HepG2 (cell line): ENCODE results near the gene DHRS1. TPM values are rescaled to one million over a fixed set of nuclear protein-coding genes. Genes with fewer than 3 reads are reported as not detected.

ENCODE experiments used
- ARNT2 ChIP-seq: sonication (generic); formaldehyde crosslinking; IDR thresholded peaks from 2 replicates; pipeline ENCODE4 v1.8.0; 2022; ENCODE audit warnings: mild to moderate bottlenecking, low read depth, missing genetic modification reagents, moderate library complexity
- ATF7-NPFF ChIP-seq: sonication (generic); formaldehyde crosslinking; IDR thresholded peaks from 2 replicates; pipeline ENCODE4 v1.8.1; 2023; ENCODE audit warnings: mild to moderate bottlenecking, low read depth, missing genetic modification reagents, moderate library complexity
- ETV5 ChIP-seq: IDR thresholded peaks from 2 replicates; pipeline ENCODE4 v1.6.1; 2018; ENCODE audit warnings: missing biosample characterization, missing genetic modification reagents, inconsistent platforms, borderline replicate concordance
- FLYWCH1 ChIP-seq: sonication (generic); formaldehyde crosslinking; IDR thresholded peaks from 2 replicates; pipeline ENCODE4 v1.8.1; 2023; ENCODE audit warnings: mild to moderate bottlenecking, missing genetic modification reagents
- FOSL1 ChIP-seq: sonication (generic); formaldehyde crosslinking; IDR thresholded peaks from 2 replicates; pipeline ENCODE4 v1.9.0; 2021; ENCODE audit warnings: missing genetic modification reagents, borderline replicate concordance
- GABPA ChIP-seq, 2 experiments: IDR thresholded peaks; 2 replicates each; pipeline ENCODE4 v1.6.1; 2011 to 2016; ENCODE audit warnings: low read depth in 2 of 2, low read length in 1 of 2, missing biosample characterization in 1 of 2, missing genetic modification characterization in 1 of 2
- MIER3 ChIP-seq: IDR thresholded peaks from 2 replicates; pipeline ENCODE4 v1.6.1; 2016; ENCODE audit warnings: missing compliant biosample characterization, borderline replicate concordance
- MZF1 ChIP-seq: sonication (generic); formaldehyde crosslinking; IDR thresholded peaks from 2 replicates; pipeline ENCODE4 v1.8.1; 2023; ENCODE audit warnings: mild to moderate bottlenecking, missing genetic modification reagents, borderline replicate concordance
- SIN3A ChIP-seq: IDR thresholded peaks from 2 replicates; pipeline ENCODE4 v1.6.1; 2011; ENCODE audit warnings: low read depth, mild to moderate bottlenecking, control low read depth, low read length, borderline replicate concordance
- THAP9 ChIP-seq: sonication (generic); formaldehyde crosslinking; IDR thresholded peaks from 2 replicates; pipeline ENCODE4; 2020; ENCODE audit warnings: missing genetic modification reagents, mild to moderate bottlenecking, borderline replicate concordance
- YY1 ChIP-seq: IDR thresholded peaks from 2 replicates; pipeline ENCODE4 v1.6.1; 2011; ENCODE audit warnings: low read length, low read depth, moderate library complexity, mild to moderate bottlenecking; ENCODE audit not compliant: insufficient read depth, insufficient replicate concordance
- ZFYVE20 ChIP-seq: sonication (generic); formaldehyde crosslinking; IDR thresholded peaks from 2 replicates; pipeline ENCODE4 v1.8.0; 2023; ENCODE audit warnings: low read depth, mild to moderate bottlenecking, moderate library complexity, missing genetic modification reagents, borderline replicate concordance
- ZKSCAN5 ChIP-seq: sonication (generic); formaldehyde crosslinking; IDR thresholded peaks from 2 replicates; pipeline ENCODE4 v1.5.1; 2020; ENCODE audit warnings: mild to moderate bottlenecking, missing genetic modification reagents
- ZNF317 ChIP-seq: sonication (generic); formaldehyde crosslinking; IDR thresholded peaks from 2 replicates; pipeline ENCODE4 v1.5.0; 2020; ENCODE audit warnings: mild to moderate bottlenecking, missing genetic modification reagents
- ZNF550 ChIP-seq: sonication (generic); formaldehyde crosslinking; IDR thresholded peaks from 2 replicates; pipeline ENCODE4 v1.4.0; 2020; ENCODE audit warnings: mild to moderate bottlenecking, missing genetic modification reagents, borderline replicate concordance
- ZNF569 ChIP-seq: sonication (generic); formaldehyde crosslinking; IDR thresholded peaks from 2 replicates; pipeline ENCODE4 v1.5.0; 2020; ENCODE audit warnings: mild to moderate bottlenecking, missing genetic modification reagents, moderate library complexity, borderline replicate concordance
- ZNF660 ChIP-seq: sonication (generic); formaldehyde crosslinking; IDR thresholded peaks from 2 replicates; pipeline ENCODE4 v1.5.1; 2020; ENCODE audit warnings: mild to moderate bottlenecking, low read depth, missing genetic modification reagents, borderline replicate concordance
- ZNF83 ChIP-seq: sonication (generic); formaldehyde crosslinking; IDR thresholded peaks from 2 replicates; pipeline ENCODE4 v1.4.0; 2020; ENCODE audit warnings: missing genetic modification reagents, mild to moderate bottlenecking, borderline replicate concordance
- polyA plus RNA-seq, 8 experiments: library from polyadenylated mRNA; depleted of rRNA in 3 of 8; stranded (reverse) in 7 of 8; unstranded in 1 of 8; fragments of >200 nt; fragmentation: Illumina TruSeq in 4 of 8; extraction: Trizol in 4 of 8; gene quantifications; 2 replicates each; pipeline versions ENCODE4 v1.2.1 to v1.2.3, GENCODE V29; 2011 to 2016; ENCODE audit warnings: low read depth in 4 of 8, missing spikeins in 1 of 8, mixed read lengths in 1 of 8; ENCODE audit not compliant: insufficient read depth in 1 of 8
- total RNA-seq, 5 experiments: library from RNA; depleted of rRNA; stranded (reverse); fragments of >200 nt; fragmentation: Illumina TruSeq; extraction: Trizol; gene quantifications; 2 replicates each; pipeline ENCODE4 v1.2.3, GENCODE V29; 2016; ENCODE audit warnings: low read depth in 1 of 5
- TF ChIP-seq, protein P1 (sequence below): sonication (generic); formaldehyde crosslinking; IDR thresholded peaks from 2 replicates; pipeline ENCODE4 v1.5.0; 2020; ENCODE audit warnings: mild to moderate bottlenecking, missing genetic modification reagents, borderline replicate concordance
- TF ChIP-seq, protein P2 (sequence below): sonication (generic); formaldehyde crosslinking; IDR thresholded peaks from 2 replicates; pipeline ENCODE4 v1.5.0; 2020; ENCODE audit warnings: missing genetic modification reagents

Gene DHRS1
- total and polyA plus RNA-seq, 2 of the 13 experiments (the other 11 are each of a cell fraction or from before 2014, with no cell fraction given), result 49.8 to 60.8 TPM

- TF ChIP-seq THAP9, result no peak
- TF ChIP-seq ZNF550 (CRISPR knock-in tag), result no peak
- no peak for TF ChIP-seq ZNF569 (CRISPR knock-in tag)
- TF ChIP-seq MZF1 (CRISPR knock-in tag), result no peak
- no peak for TF ChIP-seq ZNF660 (CRISPR knock-in tag)
- TF ChIP-seq SIN3A, result 0 out of 2 replicates have a peak, but pooled peaks have one; percentile 21
- peak; percentile 19; the same call in 1 of the 2 replicates for TF ChIP-seq ETV5 (CRISPR knock-in tag)
- no peak for TF ChIP-seq ZNF83
- TF ChIP-seq ZFYVE20 (CRISPR knock-in tag), result no peak
- TF ChIP-seq ARNT2 (CRISPR knock-in tag), result no peak
- no peak for TF ChIP-seq YY1
- TF ChIP-seq GABPA (IDR thresholded peaks at IDR 0.05; ENCODE audit: low read depth, low read length), result no peak
- TF ChIP-seq GABPA (CRISPR knock-in tag; IDR thresholded peaks at IDR 0.05; ENCODE audit: low read depth), result no peak
- no peak for TF ChIP-seq FLYWCH1 (CRISPR knock-in tag)
- no peak for TF ChIP-seq ATF7-NPFF (CRISPR knock-in tag)
- no peak for TF ChIP-seq ZKSCAN5
- no peak for TF ChIP-seq ZNF317 (CRISPR knock-in tag)
- TF ChIP-seq MIER3, result 0 out of 2 replicates have a peak, but pooled peaks have one; percentile 21
- TF ChIP-seq, protein P1, sequence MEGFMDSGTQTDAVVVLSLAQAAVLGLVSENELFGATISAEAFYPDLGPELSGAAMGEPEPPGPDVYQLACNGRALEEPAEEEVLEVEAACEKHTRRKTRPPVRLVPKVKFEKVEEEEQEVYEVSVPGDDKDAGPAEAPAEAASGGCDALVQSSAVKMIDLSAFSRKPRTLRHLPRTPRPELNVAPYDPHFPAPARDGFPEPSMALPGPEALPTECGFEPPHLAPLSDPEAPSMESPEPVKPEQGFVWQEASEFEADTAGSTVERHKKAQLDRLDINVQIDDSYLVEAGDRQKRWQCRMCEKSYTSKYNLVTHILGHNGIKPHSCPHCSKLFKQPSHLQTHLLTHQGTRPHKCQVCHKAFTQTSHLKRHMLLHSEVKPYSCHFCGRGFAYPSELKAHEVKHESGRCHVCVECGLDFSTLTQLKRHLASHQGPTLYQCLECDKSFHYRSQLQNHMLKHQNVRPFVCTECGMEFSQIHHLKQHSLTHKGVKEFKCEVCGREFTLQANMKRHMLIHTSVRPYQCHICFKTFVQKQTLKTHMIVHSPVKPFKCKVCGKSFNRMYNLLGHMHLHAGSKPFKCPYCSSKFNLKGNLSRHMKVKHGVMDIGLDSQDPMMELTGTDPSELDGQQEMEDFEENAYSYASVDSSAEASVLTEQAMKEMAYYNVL (CRISPR knock-in tag), result no peak
- TF ChIP-seq, protein P2, sequence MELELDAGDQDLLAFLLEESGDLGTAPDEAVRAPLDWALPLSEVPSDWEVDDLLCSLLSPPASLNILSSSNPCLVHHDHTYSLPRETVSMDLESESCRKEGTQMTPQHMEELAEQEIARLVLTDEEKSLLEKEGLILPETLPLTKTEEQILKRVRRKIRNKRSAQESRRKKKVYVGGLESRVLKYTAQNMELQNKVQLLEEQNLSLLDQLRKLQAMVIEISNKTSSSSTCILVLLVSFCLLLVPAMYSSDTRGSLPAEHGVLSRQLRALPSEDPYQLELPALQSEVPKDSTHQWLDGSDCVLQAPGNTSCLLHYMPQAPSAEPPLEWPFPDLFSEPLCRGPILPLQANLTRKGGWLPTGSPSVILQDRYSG, result no peak
- TF ChIP-seq FOSL1 (CRISPR knock-in tag), result 0 out of 2 replicates have a peak, but pooled peaks have one; percentile 26
These were observed 17.8 kb upstream of the DHRS1 start (continued) for GRCh38 chr14:24317141-24317928.
